BLaER1 (cell line): ENCODE results near the gene COIL.

Experiments
- H3K27ac ChIP-seq: shearing (Covaris generic); formaldehyde crosslinking; 2 replicates; pipeline ENCODE4 v1.8.1; 2022
- H3K27me3 ChIP-seq: shearing (Covaris generic); formaldehyde crosslinking; 2 replicates; pipeline ENCODE4 v1.8.1; 2022
- H3K36me3 ChIP-seq: shearing (Covaris generic); formaldehyde crosslinking; 2 replicates; pipeline ENCODE4 v1.8.1; 2022
- H3K4me1 ChIP-seq: shearing (Covaris generic); formaldehyde crosslinking; 2 replicates; pipeline ENCODE4 v1.8.1; 2022
- H3K4me2 ChIP-seq: shearing (Covaris generic); formaldehyde crosslinking; 2 replicates; pipeline ENCODE4 v1.8.1; 2022
- H3K4me3 ChIP-seq: shearing (Covaris generic); formaldehyde crosslinking; 2 replicates; pipeline ENCODE4 v1.8.1; 2022
- H3K9ac ChIP-seq: shearing (Covaris generic); formaldehyde crosslinking; 2 replicates; pipeline ENCODE4 v1.8.1; 2022
- H3K9me3 ChIP-seq: shearing (Covaris generic); formaldehyde crosslinking; 2 replicates; pipeline ENCODE4 v1.8.1; 2022
- H4K20me1 ChIP-seq: shearing (Covaris generic); formaldehyde crosslinking; 2 replicates; pipeline ENCODE4 v1.8.1; 2022
- Cebpa-rat ChIP-seq: shearing (Covaris generic); IDR thresholded peaks from 2 replicates; pipeline ENCODE4 v1.8.1; 2022

The COIL gene, protein sequence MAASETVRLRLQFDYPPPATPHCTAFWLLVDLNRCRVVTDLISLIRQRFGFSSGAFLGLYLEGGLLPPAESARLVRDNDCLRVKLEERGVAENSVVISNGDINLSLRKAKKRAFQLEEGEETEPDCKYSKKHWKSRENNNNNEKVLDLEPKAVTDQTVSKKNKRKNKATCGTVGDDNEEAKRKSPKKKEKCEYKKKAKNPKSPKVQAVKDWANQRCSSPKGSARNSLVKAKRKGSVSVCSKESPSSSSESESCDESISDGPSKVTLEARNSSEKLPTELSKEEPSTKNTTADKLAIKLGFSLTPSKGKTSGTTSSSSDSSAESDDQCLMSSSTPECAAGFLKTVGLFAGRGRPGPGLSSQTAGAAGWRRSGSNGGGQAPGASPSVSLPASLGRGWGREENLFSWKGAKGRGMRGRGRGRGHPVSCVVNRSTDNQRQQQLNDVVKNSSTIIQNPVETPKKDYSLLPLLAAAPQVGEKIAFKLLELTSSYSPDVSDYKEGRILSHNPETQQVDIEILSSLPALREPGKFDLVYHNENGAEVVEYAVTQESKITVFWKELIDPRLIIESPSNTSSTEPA

DNA sequence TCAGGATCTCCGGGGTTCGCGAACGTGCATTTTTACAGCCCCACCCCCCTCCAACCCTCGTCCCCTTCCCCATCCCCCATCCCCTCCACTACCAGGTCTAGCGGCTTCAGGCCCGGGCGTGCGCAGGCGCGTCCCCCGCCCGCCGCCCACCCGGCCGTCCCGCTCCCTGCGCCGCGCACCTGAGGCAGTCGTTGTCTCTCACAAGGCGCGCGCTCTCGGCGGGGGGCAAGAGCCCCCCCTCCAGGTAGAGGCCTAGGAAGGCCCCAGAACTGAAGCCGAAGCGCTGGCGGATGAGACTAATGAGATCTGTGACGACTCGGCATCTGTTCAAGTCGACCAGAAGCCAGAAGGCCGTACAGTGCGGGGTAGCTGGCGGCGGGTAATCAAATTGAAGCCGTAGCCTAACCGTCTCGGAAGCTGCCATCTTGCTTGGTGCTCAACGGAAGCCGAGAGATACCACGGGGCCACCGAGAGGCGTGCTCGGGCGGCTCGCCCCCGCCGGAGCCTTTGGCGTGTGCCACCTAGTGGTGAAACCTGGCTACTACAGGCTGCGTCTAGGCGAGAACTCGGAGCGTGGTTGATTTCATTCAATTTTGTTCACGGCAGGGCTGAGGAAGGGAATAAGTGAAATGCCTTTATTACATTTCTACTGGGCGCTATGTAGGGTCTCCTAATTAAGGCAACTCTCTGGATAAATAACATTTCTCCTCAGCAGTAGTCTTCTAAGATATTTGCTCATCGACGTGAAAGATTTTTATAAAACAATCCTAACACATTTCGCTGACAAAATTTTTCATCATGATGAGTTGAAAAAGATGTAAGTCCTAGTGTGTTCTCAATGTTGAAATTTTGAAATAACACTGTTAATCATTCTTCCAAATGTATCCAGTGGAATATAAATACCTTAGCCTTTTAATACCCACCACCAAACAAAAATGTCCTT lies at the start of gene COIL:
COIL (minus strand) TSS at position 455 of the 943 bp plus-strand sequence; CDS start at position 424, 31 bp downstream.
- H3K27ac ChIP-seq: peak within 1 kb of the TSS; percentile 99
- H3K4me3 ChIP-seq: peak within 1 kb of the TSS; percentile 81
- H4K20me1 ChIP-seq: peaks cover 12% of the 10 kb centered on the region
- peaks cover 22% of the 10 kb centered on the region for H3K4me1 ChIP-seq
- peaks cover 22% of the 10 kb centered on the region for H3K36me3 ChIP-seq
- H3K9me3 ChIP-seq: no peaks in the 10 kb centered on the region
- H3K27me3 ChIP-seq: no peaks in the 10 kb centered on the region
- no peak for TF ChIP-seq Cebpa-rat
- H3K4me2 ChIP-seq: peak within 1 kb of the TSS; percentile 89
- peak within 1 kb of the TSS; percentile 98 for H3K9ac ChIP-seq

DNA sequence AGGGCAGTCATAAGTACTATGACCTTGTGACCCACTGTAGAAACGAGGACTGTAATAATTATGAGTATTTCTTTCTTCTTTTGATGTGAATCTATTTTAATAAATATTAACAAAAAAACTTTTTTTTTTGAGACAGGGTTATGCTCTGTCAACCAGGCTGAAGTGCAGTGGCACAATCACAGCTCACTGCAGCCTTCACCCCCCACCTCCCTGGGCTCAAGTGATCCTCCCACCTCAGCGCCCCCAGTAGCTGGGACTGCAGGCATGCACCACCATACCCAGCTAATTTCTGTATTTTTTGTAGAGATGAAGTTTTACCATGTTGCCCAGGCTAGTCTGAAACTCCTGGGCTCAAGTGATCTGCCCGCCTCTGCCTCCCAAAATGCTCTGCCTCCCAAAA lies 49.6 kb upstream of the COIL start:
- H3K27ac ChIP-seq: no peak overlapping the region; the same call in 1 of the 2 replicates
- H4K20me1 ChIP-seq: no peaks in the 10 kb centered on the region
- H3K9me3 ChIP-seq: no peaks in the 10 kb centered on the region
- H3K4me2 ChIP-seq: peak overlapping the region; percentile 70
- H3K36me3 ChIP-seq: peaks cover 21% of the 10 kb centered on the region; the same call in 1 of the 2 replicates
- TF ChIP-seq Cebpa-rat: no peak
- no peak overlapping the region for H3K4me3 ChIP-seq
- peaks cover 64% of the 10 kb centered on the region for H3K4me1 ChIP-seq
- H3K9ac ChIP-seq: peak overlapping the region; percentile 31; the same call in 1 of the 2 replicates
- H3K27me3 ChIP-seq: no peaks in the 10 kb centered on the region; the same call in 1 of the 2 replicates

DNA sequence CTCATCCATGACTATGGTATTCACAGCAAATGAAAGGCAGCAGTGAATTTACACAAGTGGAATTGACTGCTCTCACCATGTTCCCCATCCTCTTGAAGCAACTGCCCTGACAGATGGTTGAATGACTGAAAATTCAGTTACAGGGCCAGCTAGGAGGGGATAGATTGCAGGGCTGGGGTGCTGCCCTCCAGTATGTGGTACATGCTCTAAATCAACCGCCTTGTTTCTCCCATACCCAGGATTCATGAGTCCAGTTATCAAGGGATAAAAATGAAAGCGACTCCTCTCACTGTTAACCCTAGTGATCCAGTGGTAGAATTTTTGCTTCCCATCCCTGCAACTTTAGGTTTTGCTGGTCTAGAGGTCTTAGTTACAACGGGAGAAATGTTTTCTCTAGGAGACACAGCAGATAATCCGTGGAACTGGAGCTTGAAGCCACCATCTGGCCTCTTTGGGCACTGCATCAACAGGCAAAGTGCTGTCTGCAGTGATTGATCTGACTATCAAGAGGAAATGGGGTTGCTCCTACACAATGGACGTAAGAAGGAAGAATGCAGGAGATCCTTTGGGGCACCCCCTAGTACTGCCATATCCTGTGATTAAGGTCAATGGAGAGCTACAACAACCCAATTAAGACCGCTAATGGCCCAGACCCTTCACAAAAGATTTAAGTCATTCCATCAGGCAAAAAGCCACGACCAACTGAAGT lies 49.0 kb upstream of the COIL start:
- Histone ChIP-seq H3K4me2 (peak overlapping the region; percentile 70), H3K4me1 (peaks cover 70% of the 10 kb centered on the region), H3K9ac (peak overlapping the region; percentile 31; the same call in 1 of the 2 replicates), H3K27ac (peak overlapping the region; percentile 60; the same call in 1 of the 2 replicates), H4K20me1 (no peaks in the 10 kb centered on the region), H3K4me3 (no peak overlapping the region), H3K27me3 (no peaks in the 10 kb centered on the region; the same call in 1 of the 2 replicates), H3K9me3 (no peaks in the 10 kb centered on the region), H3K36me3 (peaks cover 21% of the 10 kb centered on the region; the same call in 1 of the 2 replicates)
- no peak for TF ChIP-seq Cebpa-rat

DNA sequence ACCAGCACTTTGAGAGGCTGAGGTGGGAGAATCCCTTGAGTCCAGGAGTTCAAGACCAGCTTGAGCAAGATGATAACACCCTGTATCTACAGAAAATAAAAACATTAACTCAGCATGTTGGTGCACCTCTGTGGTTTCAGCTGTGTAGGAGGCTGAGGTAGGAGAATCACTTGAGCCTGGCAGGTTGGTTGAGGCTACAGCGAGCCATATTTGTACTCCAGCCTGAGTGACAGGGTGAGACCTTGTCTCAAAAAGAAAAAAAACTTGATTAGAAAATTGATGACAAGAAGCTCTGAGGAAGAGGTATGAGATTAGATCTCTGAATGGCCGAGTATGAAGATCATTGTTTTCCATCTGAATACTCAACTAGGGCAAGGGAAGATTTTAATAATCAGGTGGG lies 48.1 kb upstream of the COIL start:
- Histone ChIP-seq H3K9ac (no peak overlapping the region), H3K4me3 (no peak overlapping the region), H3K9me3 (no peaks in the 10 kb centered on the region), H3K4me2 (peak overlapping the region; percentile 70), H3K36me3 (peaks cover 21% of the 10 kb centered on the region; the same call in 1 of the 2 replicates), H3K27me3 (no peaks in the 10 kb centered on the region; the same call in 1 of the 2 replicates), H3K27ac (peak overlapping the region; percentile 60), H4K20me1 (no peaks in the 10 kb centered on the region), H3K4me1 (peaks cover 79% of the 10 kb centered on the region)
- no peak for TF ChIP-seq Cebpa-rat

DNA sequence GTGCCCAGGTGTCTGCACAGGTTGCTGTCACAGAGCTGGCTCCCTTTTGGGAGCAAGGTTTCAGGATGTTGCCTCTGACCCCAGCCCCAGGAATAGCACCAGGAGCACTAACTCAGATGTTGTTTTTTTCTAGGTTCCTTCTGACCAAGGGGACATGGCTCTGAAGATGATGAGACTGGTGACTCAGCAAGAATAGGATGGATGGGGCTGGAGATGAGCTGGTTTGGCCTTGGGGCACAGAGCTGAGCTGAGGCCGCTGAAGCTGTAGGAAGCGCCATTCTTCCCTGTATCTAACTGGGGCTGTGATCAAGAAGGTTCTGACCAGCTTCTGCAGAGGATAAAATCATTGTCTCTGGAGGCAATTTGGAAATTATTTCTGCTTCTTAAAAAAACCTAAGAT lies 45.2 kb upstream of the COIL start:
- no peak for TF ChIP-seq Cebpa-rat
- Histone ChIP-seq H3K36me3 (peaks cover 42% of the 10 kb centered on the region), H3K4me1 (peaks cover 100% of the 10 kb centered on the region), H3K4me2 (peak overlapping the region; percentile 82), H3K9ac (peak overlapping the region; percentile 77), H3K4me3 (no peak overlapping the region), H3K27me3 (no peaks in the 10 kb centered on the region), H3K27ac (peak overlapping the region; percentile 90), H3K9me3 (no peaks in the 10 kb centered on the region), H4K20me1 (no peaks in the 10 kb centered on the region)

DNA sequence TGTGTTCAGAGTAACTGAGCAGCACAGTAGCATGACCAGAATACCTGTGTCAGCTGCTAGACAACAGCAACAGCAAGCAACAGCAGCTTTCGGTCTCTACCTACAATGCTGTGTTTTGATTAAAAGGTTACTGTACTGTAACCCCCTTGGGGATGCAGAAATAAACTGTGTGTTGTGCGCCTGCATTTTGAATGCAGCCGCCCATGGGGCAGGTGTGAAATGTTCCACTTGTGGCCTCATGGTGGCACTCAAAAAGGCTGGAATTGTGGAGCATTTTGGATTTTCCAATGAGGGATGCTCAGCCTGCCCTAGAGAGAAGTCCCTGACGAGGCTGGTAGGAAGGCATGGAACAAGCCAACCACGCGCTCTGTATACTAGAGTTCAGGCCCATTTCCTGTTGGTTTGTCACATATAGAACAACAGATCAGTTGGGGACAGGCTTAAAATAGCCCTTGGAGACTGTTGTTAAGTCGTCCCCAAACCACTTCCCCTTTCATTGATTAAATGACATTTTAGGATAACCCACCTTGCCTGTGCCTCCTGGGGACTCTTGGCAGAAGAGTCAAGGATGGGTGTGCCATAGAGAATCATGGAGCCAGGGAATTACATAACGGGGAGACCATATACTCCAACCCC lies 44.2 kb upstream of the COIL start:
- peaks cover 52% of the 10 kb centered on the region for H3K36me3 ChIP-seq
- no peaks in the 10 kb centered on the region for H4K20me1 ChIP-seq
- TF ChIP-seq Cebpa-rat: no peak
- H3K4me1 ChIP-seq: peaks cover 93% of the 10 kb centered on the region
- H3K27ac ChIP-seq: peak overlapping the region; percentile 90
- peak overlapping the region; percentile 82 for H3K4me2 ChIP-seq
- peak overlapping the region; percentile 30 for H3K4me3 ChIP-seq
- H3K27me3 ChIP-seq: no peaks in the 10 kb centered on the region
- no peaks in the 10 kb centered on the region for H3K9me3 ChIP-seq
- H3K9ac ChIP-seq: peak overlapping the region; percentile 77

DNA sequence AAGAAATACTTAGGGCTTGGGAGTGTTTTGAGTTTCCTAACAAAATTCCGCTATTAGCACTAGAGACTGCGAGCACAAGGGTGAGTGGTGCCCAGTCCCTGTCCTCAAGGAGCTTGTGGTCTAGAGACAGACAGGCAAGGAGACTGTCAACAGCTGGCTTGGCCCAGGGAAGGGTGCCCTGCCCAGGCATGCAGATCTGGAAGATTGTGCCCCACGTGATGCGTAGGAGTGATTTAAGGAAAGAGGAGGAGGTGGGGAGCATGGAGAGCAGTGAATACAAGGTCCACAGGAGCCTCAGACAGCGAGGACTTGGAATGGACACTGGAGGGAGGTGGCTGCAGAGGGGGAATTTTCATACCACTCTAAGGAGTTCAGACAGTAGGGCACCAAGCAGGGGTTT lies 42.1 kb upstream of the COIL start:
- Histone ChIP-seq H3K9ac (peak overlapping the region; percentile 25; the same call in 1 of the 2 replicates), H3K27me3 (no peaks in the 10 kb centered on the region), H3K36me3 (peaks cover 64% of the 10 kb centered on the region), H4K20me1 (no peaks in the 10 kb centered on the region), H3K4me3 (no peak overlapping the region), H3K27ac (peak overlapping the region; percentile 90), H3K4me1 (peaks cover 72% of the 10 kb centered on the region), H3K9me3 (no peaks in the 10 kb centered on the region), H3K4me2 (peak overlapping the region; percentile 82)
- no peak for TF ChIP-seq Cebpa-rat

DNA sequence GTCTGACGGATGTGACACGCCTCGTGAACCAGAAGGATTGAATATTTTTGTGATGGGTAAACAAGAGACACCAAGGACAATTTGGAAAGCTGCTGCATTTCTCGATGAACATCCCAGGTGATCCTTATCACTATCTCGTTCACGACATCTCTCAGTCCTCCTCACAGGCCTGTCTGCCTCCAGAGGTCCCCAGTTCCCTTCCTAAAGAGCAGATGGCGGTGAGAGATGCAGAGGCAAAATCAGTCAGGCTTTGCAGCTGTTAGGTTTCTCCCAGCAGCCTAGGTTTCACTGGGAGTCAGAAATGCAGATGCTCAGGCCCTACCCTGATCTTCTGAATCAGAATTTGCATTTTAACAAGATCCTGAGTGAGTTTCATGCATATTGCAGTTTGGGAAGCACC lies 40.7 kb upstream of the COIL start:
- Histone ChIP-seq H3K27ac (peak overlapping the region; percentile 90), H3K36me3 (peaks cover 66% of the 10 kb centered on the region), H3K4me2 (peak overlapping the region; percentile 82), H3K9me3 (no peaks in the 10 kb centered on the region), H3K4me1 (peaks cover 62% of the 10 kb centered on the region), H3K27me3 (no peaks in the 10 kb centered on the region), H3K9ac (peak overlapping the region; percentile 52; the same call in 1 of the 2 replicates), H3K4me3 (no peak overlapping the region), H4K20me1 (no peaks in the 10 kb centered on the region)
- TF ChIP-seq Cebpa-rat: no peak
